Ascending aorta (tissue), 2 donors: ENCODE data around the gene ALOX15. TPM values are rescaled to one million over a fixed set of nuclear protein-coding genes. Genes with fewer than 3 reads are reported as not detected.
"Not testable (repeated sequence)": the region's sequence is repeated elsewhere in the genome, so short reads cannot be mapped to it uniquely, and the experiment has no call there.

Experiments
- DNase-seq, 2 donors: peaks; one replicate each; pipeline ENCODE4 v3.0.0-alpha.2; 2019; ENCODE audit warnings: low spot score in 2 of 2
- H3K27ac ChIP-seq, 2 donors: fragments of 200-600 bp; sonication (generic); one replicate each; pipeline ENCODE4 v1.5.1; 2016 to 2017; ENCODE audit warnings: mild to moderate bottlenecking in 1 of 2
- H3K27me3 ChIP-seq: fragments of 200-600 bp; sonication (generic); one replicate; pipeline ENCODE4 v1.5.1; 2017
- H3K36me3 ChIP-seq, 2 donors: fragments of 200-600 bp; sonication (generic); one replicate each; pipeline ENCODE4 v1.5.1; 2016
- H3K4me1 ChIP-seq, 2 donors: fragments of 200-600 bp; sonication (generic); one replicate each; pipeline ENCODE4 v1.5.1; 2016 to 2017; ENCODE audit warnings: mild to moderate bottlenecking in 1 of 2
- H3K4me3 ChIP-seq, 2 donors: fragments of 200-600 bp; sonication (generic); one replicate each; pipeline ENCODE4 v1.5.1; 2016 to 2017; ENCODE audit warnings: mild to moderate bottlenecking in 1 of 2
- H3K9me3 ChIP-seq, 2 donors: fragments of 200-600 bp; sonication (generic); one replicate each; pipeline ENCODE4 v1.5.1; 2016
- CTCF ChIP-seq, 3 experiments: fragments of 200-600 bp in 2 of 3; fragments of 450-650 bp in 1 of 3; sonication (generic) in 2 of 3; IDR thresholded peaks; one replicate each; pipeline ENCODE4 v1.5.1; 2016 to 2019; ENCODE audit warnings: antibody characterized with exemption in 3 of 3, mild to moderate bottlenecking in 1 of 3, moderate library complexity in 1 of 3
- intact Hi-C: fragments of 100-400 bp; cut with DNase I; formaldehyde crosslinking; loops from one replicate; pipeline ENCODE4 v1.15.1; 2023
- total RNA-seq: library from RNA; depleted of rRNA; stranded (reverse); fragments of >200 nt; gene quantifications from one replicate; pipeline ENCODE4 v1.1.0, GENCODE V29; 2016

Gene ALOX15
- total RNA-seq, 1 donor from 2014 or later = not detected

- TF ChIP-seq CTCF (IDR thresholded peaks at IDR 0.05) = no peak
- H3K9me3 ChIP-seq = no peaks in the 10 kb centered on the region
- no peaks in the 10 kb centered on the region for H3K36me3 ChIP-seq
- H3K27ac ChIP-seq = no peak overlapping the region
- H3K27me3 ChIP-seq = no peaks in the 10 kb centered on the region
- no peak overlapping the region for H3K4me3 ChIP-seq
- intact Hi-C loops = no loop called here
- no peak for DNase-seq
- no peaks in the 10 kb centered on the region for H3K4me1 ChIP-seq
Measured at GRCh38 chr17:4658478-4659305, 17.2 kb upstream of the ALOX15 start.

GRCh38 chr17:4657678-4658077 is 16.2 kb upstream of the ALOX15 start:
- no peak for TF ChIP-seq CTCF (IDR thresholded peaks at IDR 0.05)
- Histone ChIP-seq H3K4me3 (no peak overlapping the region), H3K36me3 (no peaks in the 10 kb centered on the region), H3K27ac (no peak overlapping the region), H3K9me3 (no peaks in the 10 kb centered on the region), H3K4me1 (no peaks in the 10 kb centered on the region), H3K27me3 (no peaks in the 10 kb centered on the region)
- no peak for DNase-seq
- intact Hi-C loops = no loop called here

GRCh38 chr17:4655933-4656332 is 14.5 kb upstream of the ALOX15 start:
- H3K4me1 ChIP-seq, H3K9me3 ChIP-seq, H3K27me3 ChIP-seq, H3K27ac ChIP-seq, H3K4me3 ChIP-seq, DNase-seq, H3K36me3 ChIP-seq, intact Hi-C loops: not testable (repeated sequence)

- TF ChIP-seq CTCF (IDR thresholded peaks at IDR 0.05) = no peak
- intact Hi-C loops = no loop called here
Measured at GRCh38 chr17:4652997-4653396, 11.5 kb upstream of the ALOX15 start.

GRCh38 chr17:4648741-4649140 is 7.3 kb upstream of the ALOX15 start:
- Histone ChIP-seq H3K27ac (no peak overlapping the region), H3K36me3 (no peaks in the 10 kb centered on the region), H3K4me1 (no peaks in the 10 kb centered on the region), H3K4me3 (no peak overlapping the region), H3K27me3 (no peaks in the 10 kb centered on the region), H3K9me3 (no peaks in the 10 kb centered on the region)
- DNase-seq = no peak
- no peak for TF ChIP-seq CTCF (IDR thresholded peaks at IDR 0.05)
- intact Hi-C loops = no loop called here

More at GRCh38 chr17:4652997-4653396, 11.5 kb upstream of the ALOX15 start:
- DNase-seq = no peak
- Histone ChIP-seq H3K27ac (no peak overlapping the region), H3K36me3 (no peaks in the 10 kb centered on the region), H3K4me1 (no peaks in the 10 kb centered on the region), H3K4me3 (no peak overlapping the region), H3K27me3 (no peaks in the 10 kb centered on the region), H3K9me3 (no peaks in the 10 kb centered on the region)

- H3K27ac ChIP-seq = no peak overlapping the region
- no peaks in the 10 kb centered on the region for H3K9me3 ChIP-seq
- DNase-seq = no peak
- intact Hi-C loops = no loop called here
- TF ChIP-seq CTCF (IDR thresholded peaks at IDR 0.05) = no peak
- H3K36me3 ChIP-seq = no peaks in the 10 kb centered on the region
- H3K4me1 ChIP-seq = no peaks in the 10 kb centered on the region
- H3K27me3 ChIP-seq = peaks cover 8% of the 10 kb centered on the region
- no peak overlapping the region for H3K4me3 ChIP-seq
Measured at GRCh38 chr17:4645642-4646041, 4.2 kb upstream of the ALOX15 start.
